GM21619 (cell line): ENCODE results near the gene EID3.
"Not testable (repeated sequence)": the region's sequence is repeated elsewhere in the genome, so short reads cannot be mapped to it uniquely, and the experiment has no call there.

Experiments
- ATAC-seq: cut with Tn5 transposase; IDR thresholded peaks from one replicate; pipeline ENCODE4 v1.9.1; 2021; ENCODE audit not compliant: unreplicated experiment

Gene EID3

GRCh38 chr12:104303538-104304151, at the start of gene EID3:
Gene EID3 (plus strand): TSS chr12:104303739. CDS start chr12:104303935, 196 bp downstream.
- peak; percentile 95 for ATAC-seq

- ATAC-seq, result no peak
Observed at GRCh38 chr12:104257913-104258472, 45.5 kb upstream of the EID3 start.

- no peak for ATAC-seq
Observed at GRCh38 chr12:104258476-104259067, 45.0 kb upstream of the EID3 start.

- no peak for ATAC-seq
Observed at GRCh38 chr12:104263026-104263425, 40.5 kb upstream of the EID3 start.

GRCh38 chr12:104263580-104264358, 39.8 kb upstream of the EID3 start:
- no peak for ATAC-seq

GRCh38 chr12:104265436-104265835, 38.1 kb upstream of the EID3 start:
- ATAC-seq, result not testable (repeated sequence)

- no peak for ATAC-seq
Observed at GRCh38 chr12:104272938-104273337, 30.6 kb upstream of the EID3 start.

GRCh38 chr12:104273503-104273902, 30.0 kb upstream of the EID3 start:
- no peak for ATAC-seq

GRCh38 chr12:104274811-104275210, 28.7 kb upstream of the EID3 start:
- ATAC-seq, result no peak

- no peak for ATAC-seq
Observed at GRCh38 chr12:104275689-104276088, 27.9 kb upstream of the EID3 start.

GRCh38 chr12:104276273-104277131, 27.0 kb upstream of the EID3 start:
- ATAC-seq, result peak; percentile 79

- ATAC-seq, result no peak
Observed at GRCh38 chr12:104279164-104279563, 24.4 kb upstream of the EID3 start.

- no peak for ATAC-seq
Observed at GRCh38 chr12:104280111-104280510, 23.4 kb upstream of the EID3 start.

- ATAC-seq, result no peak
Observed at GRCh38 chr12:104280717-104281458, 22.7 kb upstream of the EID3 start.

GRCh38 chr12:104281636-104282035, 21.9 kb upstream of the EID3 start:
- ATAC-seq, result no peak

GRCh38 chr12:104282109-104282508, 21.4 kb upstream of the EID3 start:
- no peak for ATAC-seq

- no peak for ATAC-seq
Observed at GRCh38 chr12:104285740-104286515, 17.6 kb upstream of the EID3 start.

GRCh38 chr12:104286516-104287482, 16.7 kb upstream of the EID3 start:
- peak; percentile 86 for ATAC-seq
